ENCODE measurements around the gene SOWAHD. TPM values are rescaled to one million over a fixed set of nuclear protein-coding genes. Genes with fewer than 3 reads are reported as not detected.

The SOWAHD gene
- total RNA-seq, 1 experiment from 2014 or later = 0.98 TPM

- peaks cover 2% of the 10 kb centered on the region; the same call in 1 of the 2 replicates for H3K4me1 ChIP-seq (ENCODE audit: insufficient read depth, low read length)
- H3K14ac ChIP-seq (ENCODE audit: insufficient read depth, low read length) = no peak overlapping the region
- H2AFZ ChIP-seq (ENCODE audit: low read length) = no peak overlapping the region
- no peak overlapping the region for H2AK5ac ChIP-seq (ENCODE audit: insufficient read length, low read length)
- no CpG with 5 or more reads among the region's 54 CpGs for WGBS (ENCODE audit: extremely low coverage, insufficient read length, low lambda C conversion rate)
- H2BK5ac ChIP-seq (ENCODE audit: insufficient read length, low read length) = no peak overlapping the region
- no peaks in the 10 kb centered on the region for H4K20me1 ChIP-seq (ENCODE audit: control insufficient read depth, insufficient read depth, insufficient read length)
- H3K27ac Mint-ChIP-seq = no peak overlapping the region
- no peak overlapping the region for H3K18ac ChIP-seq (ENCODE audit: insufficient read length, low read depth, low read length)
- no peak overlapping the region for H4K5ac ChIP-seq (ENCODE audit: insufficient read length, low read depth, low read length)
- H4K91ac ChIP-seq (ENCODE audit: insufficient read length, low read depth, low read length) = no peak overlapping the region
- peak overlapping the region; percentile 77 to 78 for H3K4me3 Mint-ChIP-seq
- H3K4me2 ChIP-seq (ENCODE audit: insufficient read depth, insufficient read length, low read length) = peak overlapping the region; percentile 10
- no peak overlapping the region for H3T11ph ChIP-seq (ENCODE audit: low read length)
- no peaks in the 10 kb centered on the region; the same call in 1 of the 2 replicates for H3K27me3 ChIP-seq (ENCODE audit: insufficient read depth, low read length)
- peak; percentile 34 for DNase-seq
- TF ChIP-seq CTCF (conservative IDR thresholded peaks at IDR 0.05) = no peak; the same call in none of the 3 replicates
- H3K36me3 Mint-ChIP-seq (ENCODE audit: insufficient read depth in 1 of 3, low read depth in 3 of 3) = no peaks in the 10 kb centered on the region; a peak in 3 of 7 replicates
- H3K27ac ChIP-seq (ENCODE audit: insufficient read length, low read depth, low read length) = no peak overlapping the region
- H3K23me2 ChIP-seq (ENCODE audit: insufficient read length, low read depth, low read length, poor library complexity, severe bottlenecking) = peaks cover 2% of the 10 kb centered on the region
- H3K9me3 Mint-ChIP-seq = peaks cover 63 to 70% of the 10 kb centered on the region in 2 experiments
- peaks cover 15% of the 10 kb centered on the region for H3K9me3 ChIP-seq (ENCODE audit: control insufficient read depth, low read depth, low read length)
- no peak overlapping the region for H3K56ac ChIP-seq (ENCODE audit: insufficient read length, low read depth, low read length)
- peaks cover 31 to 36% of the 10 kb centered on the region in 2 experiments for H3K4me1 Mint-ChIP-seq
- no peak overlapping the region for H3K9ac ChIP-seq (ENCODE audit: extremely low read depth, insufficient read length, low read length)
- H2BK120ac ChIP-seq (ENCODE audit: low read depth, low read length, poor library complexity, severe bottlenecking) = no peak overlapping the region
- H2BK15ac ChIP-seq (ENCODE audit: low read depth, low read length) = no peak overlapping the region
- H2BK20ac ChIP-seq (ENCODE audit: low read depth, low read length, poor library complexity, severe bottlenecking) = no peak overlapping the region
- H3K79me1 ChIP-seq (ENCODE audit: insufficient read depth, low read depth, low read length, poor library complexity, severe bottlenecking) = no peaks in the 10 kb centered on the region
- no peaks in the 10 kb centered on the region for H3K79me2 ChIP-seq (ENCODE audit: insufficient read depth, low read length)
- no peak overlapping the region for H3K23ac ChIP-seq (ENCODE audit: insufficient read length, low read depth, low read length)
- H3K4ac ChIP-seq (ENCODE audit: low read depth, low read length) = no peak overlapping the region
- H4K8ac ChIP-seq (replicated peaks; ENCODE audit: insufficient read length, low read depth, low read length) = no peak overlapping the region
- no peak overlapping the region for H2BK12ac ChIP-seq (ENCODE audit: insufficient read length, low read depth, low read length)
- peaks cover 30% of the 10 kb centered on the region for H3K27me3 Mint-ChIP-seq (ENCODE audit: low read depth)
Observed at GRCh38 chrX:119758731-119759247, 401 bp downstream of the SOWAHD start.
